CD4-positive, alpha-beta T cell (primary cell): Measurements from ENCODE around the gene B3GALT6. TPM values are rescaled to one million over a fixed set of nuclear protein-coding genes. Genes with fewer than 3 reads are reported as not detected.

Source experiments
- ATAC-seq: fragments of 200-7000 bp; cut with Tn5 transposase; one replicate; pipeline ENCODE4 v1.10.0; 2022; ENCODE audit warnings: mild to moderate bottlenecking; ENCODE audit not compliant: poor library complexity
- CTCF ChIA-PET: fragments of 350-600 bp; sonication (Branson Sonifier 250); formaldehyde crosslinking; loops from one replicate; lab custom pipeline; 2021; ENCODE audit warnings: antibody characterized with exemption, inconsistent platforms; lab: Charles Lee
- POLR2A ChIA-PET: fragments of 350-600 bp; sonication (Branson Sonifier 250); formaldehyde crosslinking; loops from one replicate; lab custom pipeline; 2021; ENCODE audit warnings: antibody characterized with exemption, inconsistent platforms; lab: Charles Lee
- DNase-seq, 14 experiments: peaks; one replicate each; pipeline ENCODE4 v3.0.0-alpha.2; 2013 to 2020; ENCODE audit warnings: mixed read lengths in 2 of 14
- H3K27ac ChIP-seq, 2 donors: one replicate each; pipeline versions ENCODE4 v1.5.1 to v1.7.0; 2013; ENCODE audit warnings: low read length in 2 of 2, low read depth in 1 of 2, mild to moderate bottlenecking in 1 of 2
- H3K27me3 ChIP-seq, 2 experiments: 1 replicate in 1 of 2; 2 replicates in 1 of 2; pipeline versions ENCODE4 v1.6.1 to v1.7.0; 2013; ENCODE audit warnings: low read length in 2 of 2, control low read depth in 1 of 2, mild to moderate bottlenecking in 1 of 2, moderate library complexity in 1 of 2; ENCODE audit not compliant: insufficient read depth in 2 of 2, control insufficient read depth in 1 of 2
- H3K36me3 ChIP-seq: one replicate; pipeline ENCODE4 v1.6.1; 2013; ENCODE audit warnings: low read length, control low read depth; ENCODE audit not compliant: insufficient read depth
- H3K4me1 ChIP-seq: one replicate; pipeline ENCODE4 v1.6.1; 2013; ENCODE audit warnings: low read length, control low read depth; ENCODE audit not compliant: insufficient read depth
- H3K4me3 ChIP-seq: one replicate; pipeline ENCODE4 v1.5.1; 2013; ENCODE audit warnings: mild to moderate bottlenecking, low read length, moderate library complexity
- H3K9me3 ChIP-seq, 2 experiments: 1 replicate in 1 of 2; 2 replicates in 1 of 2; pipeline versions ENCODE4 v1.6.1 to v1.7.0; 2013; ENCODE audit warnings: low read length in 2 of 2, mild to moderate bottlenecking in 2 of 2, control low read depth in 1 of 2, moderate library complexity in 1 of 2; ENCODE audit not compliant: control insufficient read depth in 1 of 2, insufficient read depth in 1 of 2
- H3K27ac Mint-ChIP-seq: one replicate; pipeline ENCODE4 v1.8.0; 2020; ENCODE audit warnings: mixed read lengths
- H3K27me3 Mint-ChIP-seq: one replicate; pipeline ENCODE4 v1.8.0; 2021; ENCODE audit warnings: mixed read lengths
- H3K36me3 Mint-ChIP-seq: one replicate; pipeline ENCODE4 v1.8.0; 2021; ENCODE audit warnings: low read depth, mixed read lengths
- H3K4me1 Mint-ChIP-seq: one replicate; pipeline ENCODE4 v1.8.0; 2021; ENCODE audit warnings: low read depth, mixed read lengths
- H3K4me3 Mint-ChIP-seq: one replicate; pipeline ENCODE4 v1.8.0; 2020; ENCODE audit warnings: mild to moderate bottlenecking, mixed read lengths
- H3K9me3 Mint-ChIP-seq: one replicate; pipeline ENCODE4 v1.8.0; 2020; ENCODE audit warnings: mixed read lengths
- CTCF ChIP-seq: fragments of 200-600 bp; IDR thresholded peaks from one replicate; pipeline ENCODE4 v1.8.0; 2022; ENCODE audit warnings: antibody characterized with exemption, mild to moderate bottlenecking
- intact Hi-C, 2 experiments: fragments of 100-400 bp; cut with DNase I in 1 of 2; cut with micrococcal nuclease in 1 of 2; formaldehyde crosslinking; loops; one replicate each; pipeline versions ENCODE4 v1.15.1 to v1.9.0; 2023 to 2025; cut with DNase I, micrococcal nuclease
- total RNA-seq, 174 experiments: library from RNA in 2 of 174; stranded (reverse) in 2 of 174; gene quantifications; one replicate each; pipeline ENCODE4 v1.2.3 and lab custom pipeline; 2021 to 2026

The B3GALT6 gene
- total RNA-seq, 2 experiments from 2014 or later, result 4.9 to 5.1 TPM

DNA sequence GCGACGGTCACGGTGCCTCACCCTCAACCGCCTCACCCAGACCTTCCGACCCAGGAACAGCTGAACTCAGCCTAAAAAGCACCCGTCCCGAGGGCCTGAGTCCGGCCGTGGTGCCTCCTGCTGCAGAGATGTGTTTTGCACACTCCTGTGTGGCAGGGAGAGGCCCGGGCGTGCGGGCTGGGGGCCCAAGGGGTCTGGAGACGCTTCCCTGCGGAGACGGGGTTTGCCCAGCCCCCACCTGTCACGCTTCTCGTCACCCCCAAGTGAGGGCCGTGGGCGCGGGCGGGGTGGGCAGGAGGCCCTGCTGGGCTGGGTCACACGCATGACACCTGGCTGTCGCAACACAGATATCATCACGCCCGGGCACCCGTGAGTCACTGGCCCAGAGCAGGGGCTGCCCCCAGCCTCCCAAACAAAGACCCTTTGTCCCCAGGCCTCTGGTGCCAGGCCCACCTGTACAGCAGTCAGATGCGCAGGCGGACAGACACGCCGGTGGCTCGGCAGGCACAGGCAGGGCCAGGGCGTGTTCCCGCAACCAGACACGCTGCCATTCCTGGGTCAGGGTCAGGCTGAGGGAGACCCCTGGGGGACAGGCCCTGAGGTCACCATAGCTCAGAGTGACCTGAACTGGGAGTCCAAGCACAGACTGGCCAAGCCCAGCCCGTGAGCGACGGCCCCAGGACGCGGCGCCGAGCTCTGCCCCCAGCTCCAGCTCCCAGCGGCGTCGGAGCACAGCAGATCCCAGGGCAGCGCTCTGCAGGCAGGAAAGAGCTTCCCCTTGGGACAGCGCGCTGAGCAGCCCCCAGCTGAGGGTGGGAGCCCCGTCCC is 6.1 kb downstream of the B3GALT6 start:
- Mint-ChIP-seq H3K27me3 (no peaks in the 10 kb centered on the region), H3K4me3 (no peak overlapping the region), H3K27ac (no peak overlapping the region), H3K9me3 (no peaks in the 10 kb centered on the region), H3K36me3 (peaks cover 6% of the 10 kb centered on the region), H3K4me1 (peaks cover 7% of the 10 kb centered on the region)
- no peak for ATAC-seq
- ChIA-PET POLR2A (interaction anchor here (0.9 kb wide), 1 partner anchor 21 kb away, joined by 3 read pairs; no protein-coding TSS in a partner anchor), CTCF (no interaction called here)
- H3K9me3 ChIP-seq, result peaks cover 0 to 15% of the 10 kb centered on the region in 2 experiments
- peaks cover 2 to 8% of the 10 kb centered on the region in 2 experiments for H3K27me3 ChIP-seq
- intact Hi-C loops, result no loop called here
- DNase-seq, result no peak
- H3K4me1 ChIP-seq, result peaks cover 16% of the 10 kb centered on the region
- H3K36me3 ChIP-seq, result peaks cover 10% of the 10 kb centered on the region
- no peak overlapping the region for H3K4me3 ChIP-seq
- H3K27ac ChIP-seq, result no peak overlapping the region
- no peak for TF ChIP-seq CTCF

DNA sequence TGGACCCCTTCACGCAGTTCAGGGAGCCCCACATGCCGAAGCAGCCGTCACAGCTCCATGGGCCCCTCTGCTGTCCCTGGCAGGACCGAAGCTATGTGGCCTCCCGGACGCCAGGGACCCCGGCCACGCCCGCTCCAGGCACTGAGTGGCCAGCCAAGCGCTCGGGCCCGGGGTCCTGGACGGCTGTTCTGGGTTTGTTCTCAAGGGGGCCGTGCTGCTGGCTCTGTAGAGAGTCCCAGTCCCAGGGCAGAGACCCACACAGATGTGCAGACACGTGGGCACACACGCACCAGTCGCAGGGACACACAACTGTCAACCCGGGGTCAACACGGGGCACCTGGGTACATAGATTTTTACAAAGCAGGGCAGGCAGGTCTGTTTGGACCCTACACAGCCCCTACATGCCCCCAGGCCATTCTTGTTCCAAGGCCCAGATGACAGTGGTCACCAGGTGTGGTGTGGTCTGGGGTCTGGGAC is 6.7 kb downstream of the B3GALT6 start:
- H3K27ac Mint-ChIP-seq, result no peak overlapping the region
- H3K27me3 ChIP-seq, result peaks cover 2 to 8% of the 10 kb centered on the region in 2 experiments
- no peaks in the 10 kb centered on the region for H3K9me3 Mint-ChIP-seq
- no peak overlapping the region for H3K4me3 ChIP-seq
- peaks cover 9% of the 10 kb centered on the region for H3K4me1 ChIP-seq
- H3K4me3 Mint-ChIP-seq, result no peak overlapping the region
- H3K27me3 Mint-ChIP-seq, result no peaks in the 10 kb centered on the region
- peaks cover 2% of the 10 kb centered on the region for H3K36me3 Mint-ChIP-seq
- ChIA-PET CTCF (no interaction called here), POLR2A (no interaction called here)
- ATAC-seq (no peak), DNase-seq (no peak)
- peaks cover 2% of the 10 kb centered on the region for H3K4me1 Mint-ChIP-seq
- H3K27ac ChIP-seq, result no peak overlapping the region
- no peak for TF ChIP-seq CTCF
- H3K9me3 ChIP-seq, result peaks cover 0 to 15% of the 10 kb centered on the region in 2 experiments
- intact Hi-C loops, result no loop called here
- H3K36me3 ChIP-seq, result peaks cover 10% of the 10 kb centered on the region

- H3K27me3 ChIP-seq, result peaks cover 2 to 8% of the 10 kb centered on the region in 2 experiments
- CTCF ChIA-PET, result no interaction called here
- no peak for ATAC-seq
Observed at GRCh38 chr1:1239227-1239613, 7.2 kb downstream of the B3GALT6 start.

More at GRCh38 chr1:1239227-1239613, 7.2 kb downstream of the B3GALT6 start:
- H3K4me3 ChIP-seq, result no peak overlapping the region
- no peak overlapping the region for H3K27ac Mint-ChIP-seq
- peaks cover 5% of the 10 kb centered on the region for H3K4me1 ChIP-seq
- no peak overlapping the region for H3K27ac ChIP-seq
- no peak for DNase-seq
- POLR2A ChIA-PET, result interaction anchor here (0.6 kb wide), 1 partner anchor 113 kb away, joined by 3 read pairs; no protein-coding TSS in a partner anchor
- no peaks in the 10 kb centered on the region for H3K27me3 Mint-ChIP-seq
- no peaks in the 10 kb centered on the region for H3K36me3 Mint-ChIP-seq
- TF ChIP-seq CTCF, result no peak
- no peak overlapping the region for H3K4me3 Mint-ChIP-seq
- H3K9me3 ChIP-seq, result peaks cover 0 to 15% of the 10 kb centered on the region in 2 experiments
- no peaks in the 10 kb centered on the region for H3K9me3 Mint-ChIP-seq
- H3K36me3 ChIP-seq, result peaks cover 6% of the 10 kb centered on the region
- H3K4me1 Mint-ChIP-seq, result no peaks in the 10 kb centered on the region
- intact Hi-C loops, result no loop called here
